Duodenal mucosa (tissue), 2 donors: ENCODE results near the gene ASB2.

Source experiments
- H3K27ac ChIP-seq: one replicate; pipeline ENCODE4 v1.7.0; 2013; ENCODE audit warnings: low read depth, low read length
- H3K27me3 ChIP-seq, 2 donors: one replicate each; pipeline ENCODE4 v1.7.0; 2013; ENCODE audit warnings: low read length in 2 of 2, control low read depth in 1 of 2; ENCODE audit not compliant: insufficient read depth in 2 of 2, control insufficient read depth in 1 of 2
- H3K36me3 ChIP-seq, 2 donors: one replicate each; pipeline ENCODE4 v1.7.0; 2013; ENCODE audit warnings: low read length in 2 of 2, control low read depth in 1 of 2; ENCODE audit not compliant: insufficient read depth in 2 of 2, control insufficient read depth in 1 of 2
- H3K4me1 ChIP-seq, 2 donors: one replicate each; pipeline ENCODE4 v1.7.0; 2013; ENCODE audit warnings: low read length in 2 of 2, control low read depth in 1 of 2; ENCODE audit not compliant: insufficient read depth in 2 of 2, control insufficient read depth in 1 of 2
- H3K4me3 ChIP-seq, 2 donors: one replicate each; pipeline ENCODE4 v1.7.0; 2013; ENCODE audit warnings: low read length in 2 of 2, low read depth in 1 of 2
- H3K9ac ChIP-seq, 2 donors: one replicate each; pipeline ENCODE4 v1.7.0; 2013; ENCODE audit warnings: low read length in 2 of 2, low read depth in 1 of 2
- H3K9me3 ChIP-seq, 2 donors: one replicate each; pipeline ENCODE4 v1.7.0; 2013; ENCODE audit warnings: low read length in 2 of 2, control low read depth in 1 of 2; ENCODE audit not compliant: control insufficient read depth in 1 of 2

The ASB2 gene

DNA sequence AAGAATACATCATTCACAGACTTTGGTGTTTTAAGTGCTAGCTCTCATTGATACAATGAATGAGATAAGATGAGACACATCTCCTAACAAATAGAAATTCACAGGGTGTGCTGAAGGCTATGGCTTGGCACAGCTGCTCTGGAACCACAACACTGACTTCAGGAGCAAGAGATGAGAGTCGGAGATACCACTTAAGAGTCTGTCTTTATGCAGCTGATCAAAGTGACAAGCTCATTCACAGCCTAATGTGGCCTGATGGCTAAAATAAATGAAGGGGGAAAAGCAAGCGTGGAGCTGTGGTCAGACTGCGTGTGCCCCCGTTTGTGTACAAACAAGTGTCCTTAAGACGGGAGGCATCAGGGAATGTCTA, 78.9 kb downstream of the ASB2 start:
- no peaks in the 10 kb centered on the region for H3K4me1 ChIP-seq
- no peak overlapping the region for H3K9ac ChIP-seq
- no peaks in the 10 kb centered on the region for H3K9me3 ChIP-seq
- no peaks in the 10 kb centered on the region for H3K36me3 ChIP-seq
- no peak overlapping the region for H3K4me3 ChIP-seq
- peaks cover 0 to 3% of the 10 kb centered on the region in 2 donors for H3K27me3 ChIP-seq
- no peak overlapping the region for H3K27ac ChIP-seq

DNA sequence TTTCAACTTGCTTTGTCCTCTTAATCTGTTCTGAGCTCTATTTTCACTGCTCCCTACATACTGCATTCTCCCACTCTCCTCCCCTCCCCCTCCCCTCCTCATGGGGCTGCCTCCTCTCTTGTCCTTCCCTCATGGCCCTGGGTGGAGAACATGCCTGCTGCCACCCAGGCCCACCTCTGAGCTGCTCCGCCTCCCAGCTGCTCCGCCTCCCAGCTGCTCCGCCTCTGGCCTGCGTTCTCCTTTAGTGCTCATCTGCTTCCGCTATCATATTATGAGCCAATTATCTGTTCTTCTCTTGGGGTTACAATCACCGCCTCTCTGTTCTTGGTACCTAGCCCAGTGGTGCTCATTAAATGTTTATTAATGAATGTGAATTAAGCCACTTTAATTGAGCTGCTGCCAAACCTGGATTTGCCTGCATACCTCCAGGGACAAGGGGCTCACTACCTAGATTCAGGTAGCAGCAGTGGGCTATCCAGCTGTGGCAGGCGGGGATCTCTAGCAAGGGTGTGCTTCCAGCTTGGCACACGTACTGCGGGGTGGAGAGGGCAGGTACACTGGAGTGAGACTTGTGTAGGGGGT, 81.3 kb downstream of the ASB2 start:
- Histone ChIP-seq H3K27ac (no peak overlapping the region), H3K4me3 (no peak overlapping the region)

DNA sequence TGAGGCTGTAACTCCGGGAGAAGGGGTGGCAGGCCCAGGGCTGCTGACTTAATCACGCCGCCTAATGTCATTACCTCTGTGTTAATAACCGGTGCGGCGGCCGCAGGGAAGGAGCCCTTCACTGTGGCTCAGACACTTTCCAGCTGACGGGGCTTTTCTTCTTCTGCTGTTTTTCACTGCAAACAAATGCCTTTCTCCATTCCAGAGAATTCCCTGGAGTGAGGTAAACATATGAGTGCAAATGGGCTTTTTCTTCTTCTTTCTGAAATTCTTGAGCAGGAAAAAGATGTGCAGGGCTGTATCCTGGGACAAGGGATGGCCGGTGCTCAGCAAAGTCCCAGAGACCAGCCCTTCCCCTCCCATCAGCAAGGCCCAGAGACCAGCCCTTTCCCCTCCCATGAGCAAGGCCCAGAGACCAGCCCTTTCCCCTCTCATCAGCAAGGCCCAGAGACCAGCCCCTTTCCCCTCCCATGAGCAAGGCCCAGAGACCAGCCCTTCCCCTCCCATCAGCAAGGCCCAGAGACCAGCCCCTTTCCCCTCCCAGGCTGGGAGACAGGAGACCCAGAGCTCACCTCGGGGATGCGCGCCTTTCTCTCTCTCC, 82.6 kb downstream of the ASB2 start:
- Histone ChIP-seq H3K36me3 (no peaks in the 10 kb centered on the region), H3K4me1 (no peaks in the 10 kb centered on the region), H3K9ac (no peak overlapping the region), H3K27ac (no peak overlapping the region), H3K27me3 (peaks cover 0 to 4% of the 10 kb centered on the region in 2 donors), H3K9me3 (no peaks in the 10 kb centered on the region), H3K4me3 (no peak overlapping the region)

More for the DNA sequence above, 81.3 kb downstream of the ASB2 start:
- Histone ChIP-seq H3K9ac (no peak overlapping the region), H3K9me3 (no peaks in the 10 kb centered on the region), H3K36me3 (no peaks in the 10 kb centered on the region), H3K27me3 (no peaks in the 10 kb centered on the region), H3K4me1 (no peaks in the 10 kb centered on the region)

DNA sequence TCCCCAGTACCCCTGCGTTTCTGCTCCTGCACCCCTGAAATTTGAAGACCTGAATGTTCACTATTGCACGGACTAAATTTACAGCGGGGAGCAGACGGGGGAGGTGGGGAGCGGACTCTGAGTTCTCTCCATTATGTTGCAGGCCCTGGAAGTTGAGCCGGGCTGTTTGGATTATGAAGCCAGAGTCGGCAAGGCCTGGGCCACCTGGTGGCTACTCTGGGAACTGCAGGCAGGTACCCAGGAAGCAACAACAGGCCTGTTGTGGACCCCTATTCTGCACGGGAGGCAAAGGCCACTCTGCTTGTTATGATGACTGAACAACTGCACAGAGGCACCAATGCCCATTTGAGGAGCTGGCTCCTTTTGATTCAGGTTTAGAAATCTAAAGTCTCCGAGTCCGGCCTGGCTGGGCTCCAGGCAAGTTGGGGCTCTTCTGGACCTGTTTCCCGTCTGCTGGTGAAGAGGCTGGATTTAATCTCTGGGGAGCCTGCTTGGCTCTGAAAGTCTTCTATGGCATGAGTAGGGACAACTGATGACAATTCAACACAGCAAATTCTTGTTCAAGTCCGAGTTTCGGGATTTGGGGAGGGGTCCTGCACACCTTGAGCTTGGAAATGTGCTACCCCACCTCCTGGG, 83.3 kb downstream of the ASB2 start:
- Histone ChIP-seq H3K9ac (no peak overlapping the region), H3K4me1 (no peaks in the 10 kb centered on the region), H3K36me3 (no peaks in the 10 kb centered on the region), H3K4me3 (no peak overlapping the region), H3K27ac (no peak overlapping the region), H3K27me3 (peaks cover 0 to 10% of the 10 kb centered on the region in 2 donors), H3K9me3 (no peaks in the 10 kb centered on the region)

DNA sequence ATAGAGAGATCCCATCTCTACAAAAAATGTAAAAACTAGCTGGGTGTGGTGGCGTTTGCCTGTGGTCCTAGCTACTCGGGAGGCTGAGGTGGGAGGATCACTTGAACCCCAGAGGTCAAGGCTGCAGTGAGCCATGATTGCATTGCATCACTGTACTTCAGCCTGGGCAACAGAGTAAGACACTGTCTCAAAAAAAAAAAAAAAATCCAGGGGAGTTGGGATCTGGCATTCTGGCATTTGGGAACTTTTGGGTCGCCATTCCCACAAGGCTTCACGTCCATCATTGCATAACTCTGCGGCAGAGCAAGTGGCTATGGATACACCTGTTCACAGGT, 83.9 kb downstream of the ASB2 start:
- H3K4me1 ChIP-seq = no peaks in the 10 kb centered on the region
- H3K9ac ChIP-seq = no peak overlapping the region
- H3K36me3 ChIP-seq = no peaks in the 10 kb centered on the region

DNA sequence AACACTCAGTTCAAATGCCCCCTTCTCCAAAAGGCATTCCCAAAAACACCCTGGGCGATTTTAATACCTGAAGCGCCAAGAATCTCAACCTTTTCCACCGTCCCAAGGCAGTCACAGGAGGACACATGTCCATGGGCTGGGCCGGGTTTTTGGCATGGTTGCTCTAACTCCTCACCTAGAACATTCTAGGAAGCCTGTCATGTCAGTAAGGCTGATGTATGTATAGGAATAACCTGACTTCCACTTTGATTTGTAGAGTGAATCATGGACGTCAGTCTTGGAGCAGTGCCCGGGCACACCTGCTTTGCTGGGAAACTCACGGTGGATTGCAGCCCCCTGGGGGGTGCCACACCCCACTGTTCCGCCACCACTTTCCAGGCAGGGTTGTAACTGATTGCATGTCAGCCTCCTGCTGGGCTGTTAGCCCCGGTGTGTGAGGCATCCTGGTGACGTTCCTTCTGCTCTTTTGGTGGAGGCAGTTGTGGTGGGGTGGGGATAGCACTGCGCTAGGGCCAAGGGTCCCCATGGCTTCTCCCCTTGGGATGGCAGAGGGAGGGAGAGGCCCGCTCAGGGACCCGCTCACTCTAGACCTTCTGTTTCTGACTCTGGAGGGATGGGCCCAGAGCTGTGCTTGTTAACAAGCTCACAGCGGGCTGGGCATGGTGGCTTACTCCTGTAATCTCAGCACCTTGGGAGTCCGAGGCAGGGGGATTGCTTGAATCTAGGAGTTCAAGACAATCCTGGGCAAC, 84.4 kb downstream of the ASB2 start:
- no peak overlapping the region for H3K4me3 ChIP-seq
- no peaks in the 10 kb centered on the region for H3K36me3 ChIP-seq
- no peaks in the 10 kb centered on the region for H3K4me1 ChIP-seq
- no peaks in the 10 kb centered on the region for H3K9me3 ChIP-seq
- H3K27ac ChIP-seq = no peak overlapping the region
- peaks cover 4 to 10% of the 10 kb centered on the region in 2 donors for H3K27me3 ChIP-seq
- H3K9ac ChIP-seq = no peak overlapping the region

More for the DNA sequence above, 83.9 kb downstream of the ASB2 start:
- Histone ChIP-seq H3K4me3 (no peak overlapping the region), H3K27me3 (peaks cover 2 to 10% of the 10 kb centered on the region in 2 donors), H3K9me3 (no peaks in the 10 kb centered on the region), H3K27ac (no peak overlapping the region)

DNA sequence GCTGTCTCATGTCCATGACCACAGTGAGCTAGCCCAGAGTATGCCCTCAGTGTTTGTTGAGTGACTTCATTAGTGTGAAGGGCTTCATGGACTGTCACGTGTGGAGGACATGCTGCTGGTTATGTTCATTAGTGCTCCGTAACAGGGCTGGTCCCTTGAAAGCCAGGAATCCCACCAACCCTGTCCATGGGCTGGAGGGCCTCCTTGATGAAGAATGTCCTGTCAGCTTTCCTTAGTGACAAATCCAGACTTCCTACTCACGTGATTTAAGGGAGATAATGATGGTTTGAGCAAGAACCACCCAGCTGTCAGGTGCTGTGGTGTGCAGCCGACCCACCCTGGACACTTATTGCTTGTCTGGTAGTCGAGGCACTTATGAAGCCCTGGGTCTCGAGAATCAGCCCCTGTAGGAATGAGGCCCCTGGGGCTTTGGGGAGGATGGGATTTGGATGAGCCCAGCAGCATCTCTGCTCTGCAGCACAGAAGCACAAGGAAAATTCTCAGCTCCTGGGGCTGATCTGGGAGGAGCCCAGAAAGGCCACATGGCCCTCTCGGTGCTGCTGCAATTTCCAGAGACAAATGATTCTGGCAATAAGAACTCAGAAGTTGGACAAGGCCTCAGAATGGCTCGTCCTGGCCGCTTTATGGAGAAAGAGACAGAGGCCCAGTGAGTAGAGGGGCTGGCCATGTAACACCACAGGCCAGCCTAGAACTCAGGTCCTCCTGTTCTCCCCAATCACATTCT, 86.5 kb downstream of the ASB2 start:
- Histone ChIP-seq H3K4me1 (no peaks in the 10 kb centered on the region), H3K36me3 (no peaks in the 10 kb centered on the region), H3K4me3 (no peak overlapping the region), H3K27ac (no peak overlapping the region), H3K9ac (no peak overlapping the region), H3K9me3 (no peaks in the 10 kb centered on the region), H3K27me3 (peaks cover 4 to 10% of the 10 kb centered on the region in 2 donors)

DNA sequence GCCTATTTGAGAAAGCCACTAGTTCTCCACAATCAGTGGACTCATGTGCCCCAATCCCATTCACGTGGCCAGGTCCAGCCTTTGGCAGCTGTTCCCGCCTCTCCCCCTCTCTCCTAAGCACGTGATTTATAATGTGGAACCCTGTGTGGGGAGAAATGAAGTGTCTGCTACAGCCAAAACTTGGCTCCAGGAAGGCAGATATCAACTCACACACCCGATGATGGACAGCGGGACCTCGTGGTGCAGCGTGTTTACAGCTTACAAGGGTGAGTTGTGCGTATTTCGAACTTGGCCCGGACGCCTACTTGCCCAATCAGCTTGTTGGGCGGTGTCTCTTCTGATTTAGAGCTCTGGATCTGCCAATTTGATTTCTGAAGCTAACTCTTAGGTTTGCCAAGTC, 87.4 kb downstream of the ASB2 start:
- Histone ChIP-seq H3K4me3 (no peak overlapping the region), H3K27me3 (peaks cover 4 to 10% of the 10 kb centered on the region in 2 donors)

DNA sequence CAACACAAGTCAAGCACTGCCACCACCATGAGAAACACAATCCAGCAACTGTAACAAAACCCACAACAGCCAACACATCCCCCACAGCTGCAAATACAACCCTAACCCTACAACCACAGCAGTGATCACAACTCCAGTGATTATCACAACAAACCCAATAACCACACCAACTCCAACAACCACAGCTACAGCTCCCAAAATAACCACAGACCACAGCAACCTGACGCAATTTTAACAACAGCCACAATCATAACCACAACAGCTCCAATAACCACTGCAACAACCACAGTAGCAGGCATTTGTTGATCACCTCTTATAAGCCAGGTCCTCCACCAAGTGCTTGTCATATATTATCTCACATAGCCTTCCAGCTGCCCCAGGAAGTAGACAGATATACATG, 91.4 kb downstream of the ASB2 start:
- no peaks in the 10 kb centered on the region for H3K4me1 ChIP-seq
- no peak overlapping the region for H3K9ac ChIP-seq
- no peaks in the 10 kb centered on the region for H3K36me3 ChIP-seq
- H3K27ac ChIP-seq = no peak overlapping the region
- peaks cover 4 to 10% of the 10 kb centered on the region in 2 donors for H3K27me3 ChIP-seq
- no peak overlapping the region for H3K4me3 ChIP-seq
- no peaks in the 10 kb centered on the region for H3K9me3 ChIP-seq

More for the DNA sequence above, 87.4 kb downstream of the ASB2 start:
- Histone ChIP-seq H3K4me1 (no peaks in the 10 kb centered on the region), H3K9ac (no peak overlapping the region), H3K9me3 (no peaks in the 10 kb centered on the region), H3K27ac (no peak overlapping the region), H3K36me3 (no peaks in the 10 kb centered on the region)
